Panc1 (cell line): ENCODE data around the gene ZNF547.

Experiments
- CTCF ChIP-seq: fragments of 450-650 bp; IDR thresholded peaks from 2 replicates; pipeline ENCODE4 v1.5.1; 2017; ENCODE audit warnings: mild to moderate bottlenecking
- SIN3A ChIP-seq: IDR thresholded peaks from 2 replicates; pipeline ENCODE4 v1.6.1; 2012; ENCODE audit warnings: low read depth, mild to moderate bottlenecking, low read length, moderate library complexity, borderline replicate concordance; ENCODE audit not compliant: insufficient read depth

- TF ChIP-seq CTCF (no peak), SIN3A (no peak)
These were observed 43.5 kb upstream of the ZNF547 start for GRCh38 chr19:57319869-57320179.
